ENCODE measurements around the gene ZFP36. TPM values are rescaled to one million over a fixed set of nuclear protein-coding genes. Genes with fewer than 3 reads are reported as not detected.
A peak's percentile ranks its signal among the peaks of the same experiment; 100 is the strongest.

Gene ZFP36
- total and polyA plus RNA-seq, 4 donors = 41.2 to 655 (median 172) TPM

- peak overlapping the region in 1 of 2 donors; percentile 3 for H3K9ac ChIP-seq (ENCODE audit: insufficient read depth in 1 of 2, low read length in 2 of 2)
- peak overlapping the region in 1 of 2 donors; percentile 2 for H3K27ac ChIP-seq (ENCODE audit: low read depth in 1 of 2, low read length in 1 of 2)
- peak overlapping the region; percentile 6 for H3K4me3 ChIP-seq
- 69 to 83% methylated on average over 35 of the region's 35 CpGs for WGBS, 2 donors
- H3K9me3 ChIP-seq (ENCODE audit: control insufficient read depth in 4 of 4, insufficient read depth in 3 of 4, low read length in 3 of 4) = no peaks in the 10 kb centered on the region
- H3K27me3 ChIP-seq (ENCODE audit: control insufficient read depth in 3 of 3, insufficient read depth in 3 of 3, low read length in 2 of 3) = no peaks in the 10 kb centered on the region
- DNase-seq (no peak), ATAC-seq (ENCODE audit: insufficient read depth, low FRiP score) (no peak)
- H3K36me3 ChIP-seq (ENCODE audit: control insufficient read depth in 4 of 4, insufficient read depth in 4 of 4, low read length in 4 of 4) = peaks cover 4 to 26% (median 19%) of the 10 kb centered on the region in 4 donors
- no peak for TF ChIP-seq CTCF (IDR thresholded peaks at IDR 0.05; ENCODE audit: control extremely low read depth, extremely low read depth)
- peaks cover 0 to 41% (median 13%) of the 10 kb centered on the region in 5 donors for H3K4me1 ChIP-seq (ENCODE audit: control insufficient read depth in 5 of 5, insufficient read depth in 5 of 5, low read length in 5 of 5)
Measured at GRCh38 chr19:39415111-39416046, 8.7 kb downstream of the ZFP36 start.

DNA sequence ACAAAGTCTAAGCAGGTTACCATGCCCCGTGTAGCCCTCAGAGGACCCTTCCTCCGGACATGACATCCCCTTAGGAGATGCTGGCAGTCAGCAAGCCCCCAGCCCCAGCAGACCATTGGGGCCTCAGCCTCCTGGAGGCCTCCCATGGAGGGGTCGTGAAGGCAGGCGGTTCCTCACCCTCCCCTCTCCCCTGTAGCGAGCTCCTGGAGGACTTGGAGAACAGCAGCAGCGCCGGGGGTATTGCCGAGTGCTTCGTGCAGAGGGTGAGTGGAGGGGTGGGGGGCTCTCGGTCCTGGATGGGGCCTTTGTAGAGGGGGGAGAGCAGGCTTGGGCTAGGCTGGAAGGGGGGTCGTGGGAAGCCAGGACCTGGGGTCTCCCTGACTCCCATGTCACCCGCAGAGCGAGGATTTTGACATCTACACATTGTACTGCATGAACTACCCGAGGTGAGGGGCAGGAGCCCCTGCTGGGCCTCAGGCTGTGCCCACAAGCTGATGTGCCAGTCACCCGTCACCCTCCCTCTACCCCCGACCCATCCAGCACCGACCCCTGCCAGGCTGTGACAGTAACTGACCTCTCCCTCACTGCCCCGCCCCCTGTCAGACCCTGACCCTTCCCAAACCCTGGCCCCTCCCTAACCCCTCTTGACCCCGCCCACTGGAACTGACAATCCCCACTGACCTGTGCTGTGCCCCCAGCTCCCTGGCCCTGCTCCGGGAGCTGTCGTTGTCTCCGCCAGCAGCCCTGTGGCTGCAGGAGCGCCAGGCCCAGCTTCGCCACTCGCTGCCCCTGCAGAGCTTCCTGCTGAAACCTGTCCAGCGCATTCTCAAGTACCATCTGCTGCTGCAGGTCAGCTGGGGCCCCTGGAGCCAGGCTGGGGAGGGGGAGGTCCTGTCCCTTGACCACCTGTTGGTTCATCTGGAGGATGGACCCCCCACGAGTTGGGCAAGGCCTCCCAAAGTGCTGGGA, 9.8 kb downstream of the ZFP36 start:
- no peak for TF ChIP-seq CTCF (IDR thresholded peaks at IDR 0.05; ENCODE audit: control extremely low read depth, extremely low read depth)
- peaks cover 4 to 31% (median 25%) of the 10 kb centered on the region in 4 donors for H3K36me3 ChIP-seq (ENCODE audit: control insufficient read depth in 4 of 4, insufficient read depth in 4 of 4, low read length in 4 of 4)
- DNase-seq (no peak), ATAC-seq (ENCODE audit: insufficient read depth, low FRiP score) (no peak)
- no peak overlapping the region for H3K4me3 ChIP-seq
- peak overlapping the region in 1 of 2 donors; percentile 3 for H3K9ac ChIP-seq (ENCODE audit: insufficient read depth in 1 of 2, low read length in 2 of 2)
- peaks cover 0 to 31% (median 9%) of the 10 kb centered on the region in 5 donors for H3K4me1 ChIP-seq (ENCODE audit: control insufficient read depth in 5 of 5, insufficient read depth in 5 of 5, low read length in 5 of 5)
- H3K27me3 ChIP-seq (ENCODE audit: control insufficient read depth in 3 of 3, insufficient read depth in 3 of 3, low read length in 2 of 3) = no peaks in the 10 kb centered on the region
- no peak overlapping the region for H3K27ac ChIP-seq (ENCODE audit: low read depth in 1 of 2, low read length in 1 of 2)
- WGBS, 2 donors = 75 to 83% methylated on average over 23 to 27 of the region's 27 CpGs
- no peaks in the 10 kb centered on the region for H3K9me3 ChIP-seq (ENCODE audit: control insufficient read depth in 4 of 4, insufficient read depth in 3 of 4, low read length in 3 of 4)

DNA sequence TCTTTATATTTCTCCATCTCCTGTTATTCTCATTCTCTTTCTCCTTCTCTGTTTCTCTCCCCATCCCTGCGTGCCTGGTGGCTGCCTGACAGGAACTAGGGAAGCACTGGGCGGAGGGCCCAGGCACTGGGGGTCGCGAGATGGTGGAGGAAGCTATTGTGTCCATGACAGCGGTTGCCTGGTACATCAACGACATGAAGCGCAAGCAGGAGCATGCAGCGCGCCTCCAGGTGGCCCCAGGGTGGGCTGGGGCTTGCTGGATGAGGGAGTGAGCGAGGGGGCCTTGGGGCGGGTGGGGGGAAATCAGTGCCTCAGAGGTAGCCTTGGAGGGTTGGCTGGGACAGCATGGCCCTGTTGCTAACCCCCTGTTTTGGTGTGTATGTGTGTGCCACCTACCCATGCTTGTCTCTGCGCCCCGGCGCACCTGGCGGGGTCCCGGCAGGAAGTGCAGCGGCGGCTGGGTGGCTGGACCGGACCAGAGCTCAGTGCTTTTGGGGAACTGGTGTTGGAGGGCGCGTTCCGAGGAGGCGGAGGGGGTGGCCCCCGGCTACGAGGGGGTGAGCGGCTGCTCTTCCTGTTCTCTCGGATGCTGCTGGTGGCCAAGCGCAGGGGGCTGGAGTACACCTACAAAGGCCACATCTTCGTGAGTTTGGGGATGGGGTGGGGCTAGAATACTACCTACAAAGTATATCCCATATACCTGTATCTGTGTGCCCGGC, 11.0 kb downstream of the ZFP36 start:
- Histone ChIP-seq H3K9me3 (ENCODE audit: control insufficient read depth in 4 of 4, insufficient read depth in 3 of 4, low read length in 3 of 4) (no peaks in the 10 kb centered on the region), H3K27me3 (ENCODE audit: control insufficient read depth in 3 of 3, insufficient read depth in 3 of 3, low read length in 2 of 3) (no peaks in the 10 kb centered on the region), H3K4me3 (no peak overlapping the region), H3K4me1 (ENCODE audit: control insufficient read depth in 5 of 5, insufficient read depth in 5 of 5, low read length in 5 of 5) (peaks cover 0 to 24% (median 9%) of the 10 kb centered on the region in 5 donors), H3K36me3 (ENCODE audit: control insufficient read depth in 4 of 4, insufficient read depth in 4 of 4, low read length in 4 of 4) (peaks cover 4 to 37% (median 27%) of the 10 kb centered on the region in 4 donors), H3K9ac (ENCODE audit: insufficient read depth in 1 of 2, low read length in 2 of 2) (no peak overlapping the region), H3K27ac (ENCODE audit: low read depth in 1 of 2, low read length in 1 of 2) (no peak overlapping the region)
- WGBS, 2 donors = 70 to 89% methylated on average over 30 of the region's 30 CpGs
- ATAC-seq (ENCODE audit: insufficient read depth, low FRiP score) = no peak
- no peak for TF ChIP-seq CTCF (IDR thresholded peaks at IDR 0.05; ENCODE audit: control extremely low read depth, extremely low read depth)
- no peak for DNase-seq
